HFFc6 (cell line): ENCODE results near the gene ORC1. TPM values are rescaled to one million over a fixed set of nuclear protein-coding genes. Genes with fewer than 3 reads are reported as not detected.
A peak's percentile ranks its signal among the peaks of the same experiment; 100 is the strongest.

Experiments
- DNase-seq: peaks from one replicate; pipeline ENCODE4 v3.0.0-alpha.2; 2018
- H3K27ac Mint-ChIP-seq: 2 replicates; pipeline ENCODE4 v1.8.0; 2020; ENCODE audit warnings: mild to moderate bottlenecking, mixed read lengths
- H3K27me3 Mint-ChIP-seq: 2 replicates; pipeline ENCODE4 v1.8.0; 2021; ENCODE audit warnings: mild to moderate bottlenecking, moderate library complexity, mixed read lengths; ENCODE audit not compliant: insufficient read depth
- H3K36me3 Mint-ChIP-seq: 2 replicates; pipeline ENCODE4 v1.8.0; 2021; ENCODE audit warnings: low read depth, mixed read lengths
- H3K4me1 Mint-ChIP-seq: 2 replicates; pipeline ENCODE4 v1.8.0; 2020; ENCODE audit warnings: low read depth, mixed read lengths
- H3K4me3 Mint-ChIP-seq: 2 replicates; pipeline ENCODE4 v1.8.0; 2020; ENCODE audit warnings: mild to moderate bottlenecking, moderate library complexity, mixed read lengths
- H3K9me3 Mint-ChIP-seq: 2 replicates; pipeline ENCODE4 v1.8.0; 2020; ENCODE audit warnings: mild to moderate bottlenecking, mixed read lengths
- CTCF ChIP-seq: fragments of 200-600 bp; sonication (generic); IDR thresholded peaks from 2 replicates; pipeline ENCODE4 v1.5.0; 2021; ENCODE audit warnings: antibody characterized with exemption, mild to moderate bottlenecking
- total RNA-seq, 6 experiments: library from RNA; stranded (reverse); fragmentation: NEBNext Ultra II Directional; extraction: Animal tissue kit (Norgen Biotek cat#: 25700); gene quantifications; 2 replicates in 1 of 6; 3 replicates in 5 of 6; pipeline ENCODE4 v1.2.3, GENCODE V29; 2021

ORC1 gene
- total RNA-seq, 6 experiments from 2014 or later = 3.1 to 8.3 (median 6.7) TPM

GRCh38 chr1:52413410-52413989, 9.3 kb upstream of the ORC1 start:
- Mint-ChIP-seq H3K27ac (peak overlapping the region; percentile 61), H3K4me3 (no peak overlapping the region), H3K4me1 (no peaks in the 10 kb centered on the region), H3K27me3 (no peaks in the 10 kb centered on the region), H3K36me3 (peaks cover 45% of the 10 kb centered on the region), H3K9me3 (no peaks in the 10 kb centered on the region)
- peak; percentile 6 for DNase-seq
- no peak for TF ChIP-seq CTCF

- Mint-ChIP-seq H3K4me3 (peak overlapping the region; percentile 100), H3K9me3 (no peaks in the 10 kb centered on the region), H3K4me1 (peaks cover 30% of the 10 kb centered on the region), H3K36me3 (peaks cover 24% of the 10 kb centered on the region), H3K27me3 (no peaks in the 10 kb centered on the region), H3K27ac (peak overlapping the region; percentile 97)
- DNase-seq = no peak
- TF ChIP-seq CTCF = peak; percentile 36
These were observed 734 bp upstream of the ORC1 start for GRCh38 chr1:52404975-52405338.

GRCh38 chr1:52403566-52404115, 582 bp downstream of the ORC1 start:
- peak overlapping the region; percentile 97 for H3K27ac Mint-ChIP-seq
- no peaks in the 10 kb centered on the region for H3K27me3 Mint-ChIP-seq
- peaks cover 18% of the 10 kb centered on the region for H3K36me3 Mint-ChIP-seq
- H3K4me1 Mint-ChIP-seq = peaks cover 30% of the 10 kb centered on the region
- no peak for TF ChIP-seq CTCF
- H3K9me3 Mint-ChIP-seq = no peaks in the 10 kb centered on the region
- peak overlapping the region; percentile 100 for H3K4me3 Mint-ChIP-seq
- DNase-seq = peak; percentile 71

GRCh38 chr1:52402860-52403240, 1.4 kb downstream of the ORC1 start:
- H3K4me3 Mint-ChIP-seq = peak overlapping the region; percentile 100
- H3K36me3 Mint-ChIP-seq = peaks cover 13% of the 10 kb centered on the region
- peaks cover 30% of the 10 kb centered on the region for H3K4me1 Mint-ChIP-seq
- H3K9me3 Mint-ChIP-seq = no peaks in the 10 kb centered on the region
- H3K27me3 Mint-ChIP-seq = no peaks in the 10 kb centered on the region
- TF ChIP-seq CTCF = no peak
- peak overlapping the region; percentile 97 for H3K27ac Mint-ChIP-seq
- no peak for DNase-seq

- TF ChIP-seq CTCF = no peak
- no peak overlapping the region for H3K27ac Mint-ChIP-seq
- H3K27me3 Mint-ChIP-seq = no peaks in the 10 kb centered on the region
- H3K9me3 Mint-ChIP-seq = no peaks in the 10 kb centered on the region
- H3K4me1 Mint-ChIP-seq = peaks cover 17% of the 10 kb centered on the region
- H3K4me3 Mint-ChIP-seq = no peak overlapping the region
- no peak for DNase-seq
- H3K36me3 Mint-ChIP-seq = peaks cover 1% of the 10 kb centered on the region; the same call in 1 of the 2 replicates
These were observed 4.1 kb downstream of the ORC1 start for GRCh38 chr1:52400131-52400530.
